ENCODE measurements around the gene KIAA1671. TPM values are rescaled to one million over a fixed set of nuclear protein-coding genes. Genes with fewer than 3 reads are reported as not detected.

KIAA1671 gene
- total RNA-seq, 1 experiment from 2014 or later = 7.5 TPM

- no peak for DNase-seq (ENCODE audit: extremely low read depth, low read depth)
These were observed 157.5 kb downstream of the KIAA1671 start for GRCh38 chr22:25109878-25110595.

GRCh38 chr22:25110596-25110845, 158.0 kb downstream of the KIAA1671 start:
- DNase-seq (ENCODE audit: extremely low read depth, low read depth) = no peak

- peak; percentile 52 for DNase-seq (ENCODE audit: extremely low read depth, low read depth)
These were observed 158.5 kb downstream of the KIAA1671 start for GRCh38 chr22:25110846-25111578.

- DNase-seq (ENCODE audit: extremely low read depth, low read depth) = no peak
These were observed 159.3 kb downstream of the KIAA1671 start for GRCh38 chr22:25111579-25112517.

- DNase-seq (ENCODE audit: extremely low read depth, low read depth) = no peak
These were observed 160.2 kb downstream of the KIAA1671 start for GRCh38 chr22:25112538-25113253.

- no peak for DNase-seq (ENCODE audit: extremely low read depth, low read depth)
These were observed 160.8 kb downstream of the KIAA1671 start for GRCh38 chr22:25113316-25113721.

GRCh38 chr22:25114369-25115362, 162.2 kb downstream of the KIAA1671 start:
- no peak for DNase-seq (ENCODE audit: extremely low read depth, low read depth)

- DNase-seq (ENCODE audit: extremely low read depth, low read depth) = no peak
These were observed 167.1 kb downstream of the KIAA1671 start for GRCh38 chr22:25119609-25120008.

- DNase-seq (ENCODE audit: extremely low read depth, low read depth) = no peak
These were observed 167.6 kb downstream of the KIAA1671 start for GRCh38 chr22:25120093-25120561.

- no peak for DNase-seq (ENCODE audit: extremely low read depth, low read depth)
These were observed 168.3 kb downstream of the KIAA1671 start for GRCh38 chr22:25120761-25121212.

GRCh38 chr22:25122136-25122764, 169.7 kb downstream of the KIAA1671 start:
- DNase-seq (ENCODE audit: extremely low read depth, low read depth) = no peak

- DNase-seq (ENCODE audit: extremely low read depth, low read depth) = no peak
These were observed 171.2 kb downstream of the KIAA1671 start for GRCh38 chr22:25123677-25124076.

GRCh38 chr22:25125693-25126357, 173.3 kb downstream of the KIAA1671 start:
- DNase-seq (ENCODE audit: extremely low read depth, low read depth) = no peak

- DNase-seq (ENCODE audit: extremely low read depth, low read depth) = no peak
These were observed 174.0 kb downstream of the KIAA1671 start for GRCh38 chr22:25126510-25126909.

- DNase-seq (ENCODE audit: extremely low read depth, low read depth) = no peak
These were observed 174.8 kb downstream of the KIAA1671 start for GRCh38 chr22:25127318-25127717.

GRCh38 chr22:25130462-25130861, 177.9 kb downstream of the KIAA1671 start:
- no peak for DNase-seq (ENCODE audit: extremely low read depth, low read depth)

GRCh38 chr22:25131198-25131887, 178.8 kb downstream of the KIAA1671 start:
- no peak for DNase-seq (ENCODE audit: extremely low read depth, low read depth)

GRCh38 chr22:25134028-25134427, 181.5 kb downstream of the KIAA1671 start:
- DNase-seq (ENCODE audit: extremely low read depth, low read depth) = no peak

All from NCI-H460 (cell line).